ENCODE results near the gene PRELID1. TPM values are rescaled to one million over a fixed set of nuclear protein-coding genes. Genes with fewer than 3 reads are reported as not detected.

Gene PRELID1
- polyA plus RNA-seq, 3 donors, result 264 to 510 (median 490) TPM

DNA sequence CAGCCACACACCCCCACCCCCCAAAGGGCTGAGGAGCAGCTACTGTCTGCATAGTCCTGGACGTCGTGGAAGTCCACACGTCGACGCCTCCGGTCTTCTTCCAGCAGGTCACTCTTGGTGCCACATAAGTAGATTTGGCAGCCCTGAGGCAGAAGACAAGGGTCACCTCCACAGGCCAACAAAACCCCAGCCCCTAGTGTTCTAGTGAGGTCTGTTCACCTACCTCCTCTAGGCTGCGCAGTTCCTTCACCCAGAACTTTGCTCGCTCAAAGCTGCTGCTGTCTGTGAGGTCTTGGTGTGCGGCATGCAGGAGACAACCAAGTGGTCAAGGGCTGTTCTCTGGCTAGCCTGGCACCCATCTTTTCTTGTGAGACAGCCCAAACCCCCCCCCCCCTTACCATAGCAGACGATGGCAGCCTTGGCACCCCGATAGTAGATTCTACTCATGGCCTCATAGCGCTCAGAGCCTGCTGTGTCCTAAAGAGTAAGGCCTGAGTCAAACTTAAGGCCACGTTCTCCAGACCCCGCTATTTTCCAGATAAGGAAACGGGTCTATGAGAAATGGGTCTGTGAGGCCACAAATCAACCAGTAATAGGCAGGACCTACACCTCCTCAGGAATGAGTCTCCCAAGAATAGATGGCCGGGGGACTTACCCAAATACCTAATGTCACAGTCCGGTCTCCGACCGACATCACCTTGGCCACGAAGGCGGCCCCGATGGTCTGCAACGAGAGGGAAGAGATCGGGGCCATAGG lies 1.1 kb upstream of the PRELID1 start:
- Histone ChIP-seq H3K4me1 (ENCODE audit: control insufficient read depth in 1 of 2, insufficient read depth in 2 of 2, low read length in 2 of 2) (peaks cover 83 to 94% of the 10 kb centered on the region in 2 donors), H3K4me3 (replicated peaks in 1 of 3; ENCODE audit: low read depth in 2 of 3, low read length in 3 of 3) (peak overlapping the region; percentile 90 to 97 (median 96)), H3K79me2 (ENCODE audit: insufficient read depth, low read length) (peaks cover 69% of the 10 kb centered on the region), H3K4me2 (replicated peaks; ENCODE audit: extremely low read depth, low read length, poor library complexity, severe bottlenecking) (peak overlapping the region; percentile 88), H3K9ac (ENCODE audit: insufficient read depth, low read length, poor library complexity, severe bottlenecking) (peak overlapping the region; percentile 80), H4K20me1 (ENCODE audit: insufficient read depth, low read length) (peaks cover 48% of the 10 kb centered on the region), H3K9me3 (replicated peaks in 1 of 2; ENCODE audit: control insufficient read depth in 1 of 2, insufficient read depth in 1 of 2, low read length in 2 of 2) (no peaks in the 10 kb centered on the region), H3K36me3 (replicated peaks in 1 of 2; ENCODE audit: control insufficient read depth in 1 of 2, insufficient read depth in 2 of 2, low read length in 2 of 2) (peaks cover 36 to 47% of the 10 kb centered on the region in 2 donors), H3K27me3 (ENCODE audit: control insufficient read depth in 2 of 2, insufficient read depth in 2 of 2, low read length in 2 of 2) (no peaks in the 10 kb centered on the region), H2AFZ (ENCODE audit: insufficient read depth, low read depth, low read length, poor library complexity, severe bottlenecking) (peak overlapping the region; percentile 84), H3K27ac (ENCODE audit: low read depth in 1 of 2, low read length in 2 of 2) (peak overlapping the region; percentile 74 to 95)
- Mint-ChIP-seq H3K27ac (peak overlapping the region; percentile 64 to 99 (median 93)), H3K9me3 (peaks cover 0 to 3% (median 0%) of the 10 kb centered on the region in 7 donors), H3K4me3 (peak overlapping the region; percentile 93 to 96), H3K4me1 (peaks cover 83% of the 10 kb centered on the region), H3K36me3 (peaks cover 53 to 67% of the 10 kb centered on the region in 2 donors), H3K27me3 (ENCODE audit: low read depth in 3 of 3) (peaks cover 0 to 2% (median 0%) of the 10 kb centered on the region in 3 donors)
- 43% methylated on average over 19 of the region's 24 CpGs for WGBS (ENCODE audit: insufficient coverage)
- no peak for DNase-seq
- intact Hi-C loops (cut with micrococcal nuclease), result loop anchor here (5.0 to 10.0 kb wide), 4 partner anchors 165 to 850 kb away; partner anchors contain the start of genes NHP2 (in 1 of the 2), RNF44 (in 1 of the 2) and TMED9 (in 1 of the 2)
- TF ChIP-seq, protein P1, sequence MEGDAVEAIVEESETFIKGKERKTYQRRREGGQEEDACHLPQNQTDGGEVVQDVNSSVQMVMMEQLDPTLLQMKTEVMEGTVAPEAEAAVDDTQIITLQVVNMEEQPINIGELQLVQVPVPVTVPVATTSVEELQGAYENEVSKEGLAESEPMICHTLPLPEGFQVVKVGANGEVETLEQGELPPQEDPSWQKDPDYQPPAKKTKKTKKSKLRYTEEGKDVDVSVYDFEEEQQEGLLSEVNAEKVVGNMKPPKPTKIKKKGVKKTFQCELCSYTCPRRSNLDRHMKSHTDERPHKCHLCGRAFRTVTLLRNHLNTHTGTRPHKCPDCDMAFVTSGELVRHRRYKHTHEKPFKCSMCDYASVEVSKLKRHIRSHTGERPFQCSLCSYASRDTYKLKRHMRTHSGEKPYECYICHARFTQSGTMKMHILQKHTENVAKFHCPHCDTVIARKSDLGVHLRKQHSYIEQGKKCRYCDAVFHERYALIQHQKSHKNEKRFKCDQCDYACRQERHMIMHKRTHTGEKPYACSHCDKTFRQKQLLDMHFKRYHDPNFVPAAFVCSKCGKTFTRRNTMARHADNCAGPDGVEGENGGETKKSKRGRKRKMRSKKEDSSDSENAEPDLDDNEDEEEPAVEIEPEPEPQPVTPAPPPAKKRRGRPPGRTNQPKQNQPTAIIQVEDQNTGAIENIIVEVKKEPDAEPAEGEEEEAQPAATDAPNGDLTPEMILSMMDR (IDR thresholded peaks at IDR 0.05), result no peak

DNA sequence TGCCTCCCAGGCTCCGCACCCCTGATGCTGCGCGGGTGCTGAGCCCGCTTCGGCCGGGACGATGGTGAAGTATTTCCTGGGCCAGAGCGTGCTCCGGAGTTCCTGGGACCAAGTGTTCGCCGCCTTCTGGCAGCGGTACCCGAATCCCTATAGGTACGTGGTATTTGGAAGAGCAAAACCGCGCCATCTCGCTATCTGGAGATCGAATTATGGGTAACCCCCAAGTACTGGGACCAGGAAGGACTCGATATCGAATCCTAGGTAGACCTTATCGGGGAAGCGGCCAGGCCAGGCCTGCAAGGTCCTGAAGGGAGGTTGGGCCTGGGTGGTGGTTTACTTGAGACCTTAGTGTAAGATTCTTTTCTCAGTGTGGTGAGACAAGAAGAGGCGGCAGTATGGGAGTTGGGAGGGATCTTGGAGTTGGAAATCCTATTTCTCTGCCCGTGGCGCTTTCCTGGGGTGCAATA lies 359 bp downstream of the PRELID1 start:
- 1% methylated on average over 23 of the region's 25 CpGs for WGBS (ENCODE audit: insufficient coverage)
- peak overlapping the region; percentile 93 to 96 for H3K4me3 Mint-ChIP-seq
- no peak for DNase-seq

More for the DNA sequence above, 359 bp downstream of the PRELID1 start:
- peak overlapping the region; percentile 88 for H3K4me2 ChIP-seq (replicated peaks; ENCODE audit: extremely low read depth, low read length, poor library complexity, severe bottlenecking)
- H3K4me3 ChIP-seq (replicated peaks in 1 of 3; ENCODE audit: low read depth in 2 of 3, low read length in 3 of 3), result peak overlapping the region; percentile 91 to 97 (median 96)
- Mint-ChIP-seq H3K36me3 (peaks cover 43 to 61% of the 10 kb centered on the region in 2 donors), H3K27me3 (ENCODE audit: low read depth in 3 of 3) (peaks cover 0 to 2% (median 0%) of the 10 kb centered on the region in 3 donors), H3K27ac (peak overlapping the region; percentile 91 to 99 (median 96)), H3K4me1 (peaks cover 81% of the 10 kb centered on the region), H3K9me3 (peaks cover 0 to 3% (median 0%) of the 10 kb centered on the region in 7 donors)
- H3K79me2 ChIP-seq (ENCODE audit: insufficient read depth, low read length), result peaks cover 77% of the 10 kb centered on the region
- H3K36me3 ChIP-seq (replicated peaks in 1 of 2; ENCODE audit: control insufficient read depth in 1 of 2, insufficient read depth in 2 of 2, low read length in 2 of 2), result peaks cover 36 to 42% of the 10 kb centered on the region in 2 donors
- peaks cover 83 to 94% of the 10 kb centered on the region in 2 donors for H3K4me1 ChIP-seq (ENCODE audit: control insufficient read depth in 1 of 2, insufficient read depth in 2 of 2, low read length in 2 of 2)
- peak overlapping the region; percentile 84 for H2AFZ ChIP-seq (ENCODE audit: insufficient read depth, low read depth, low read length, poor library complexity, severe bottlenecking)
- TF ChIP-seq, protein P1 (IDR thresholded peaks at IDR 0.05), result no peak
- H4K20me1 ChIP-seq (ENCODE audit: insufficient read depth, low read length), result peaks cover 48% of the 10 kb centered on the region
- intact Hi-C loops (cut with micrococcal nuclease), result loop anchor here (5.0 to 10.0 kb wide), 4 partner anchors 167 to 848 kb away; partner anchors contain the start of genes NHP2 (in 1 of the 2), RNF44 (in 1 of the 2) and TMED9 (in 1 of the 2)
- peak overlapping the region; percentile 79 to 95 for H3K27ac ChIP-seq (ENCODE audit: low read depth in 1 of 2, low read length in 2 of 2)
- H3K9ac ChIP-seq (ENCODE audit: insufficient read depth, low read length, poor library complexity, severe bottlenecking), result peak overlapping the region; percentile 80
- H3K27me3 ChIP-seq (ENCODE audit: control insufficient read depth in 2 of 2, insufficient read depth in 2 of 2, low read length in 2 of 2), result no peaks in the 10 kb centered on the region
- no peaks in the 10 kb centered on the region for H3K9me3 ChIP-seq (replicated peaks in 1 of 2; ENCODE audit: control insufficient read depth in 1 of 2, insufficient read depth in 1 of 2, low read length in 2 of 2)

All from CD14-positive monocyte (primary cell).